ENCODE data around the gene MND1.
A peak's percentile ranks its signal among the peaks of the same experiment; 100 is the strongest.
"Not testable (repeated sequence)": the region's sequence is repeated elsewhere in the genome, so short reads cannot be mapped to it uniquely, and the experiment has no call there.

The MND1 gene

GRCh38 chr4:153440475-153440874, 96.0 kb downstream of the MND1 start:
- no peak for DNase-seq (ENCODE audit: low spot score)

- DNase-seq (ENCODE audit: low spot score): peak; percentile 33
Measured at GRCh38 chr4:153447175-153447905, 102.9 kb downstream of the MND1 start.

DNA sequence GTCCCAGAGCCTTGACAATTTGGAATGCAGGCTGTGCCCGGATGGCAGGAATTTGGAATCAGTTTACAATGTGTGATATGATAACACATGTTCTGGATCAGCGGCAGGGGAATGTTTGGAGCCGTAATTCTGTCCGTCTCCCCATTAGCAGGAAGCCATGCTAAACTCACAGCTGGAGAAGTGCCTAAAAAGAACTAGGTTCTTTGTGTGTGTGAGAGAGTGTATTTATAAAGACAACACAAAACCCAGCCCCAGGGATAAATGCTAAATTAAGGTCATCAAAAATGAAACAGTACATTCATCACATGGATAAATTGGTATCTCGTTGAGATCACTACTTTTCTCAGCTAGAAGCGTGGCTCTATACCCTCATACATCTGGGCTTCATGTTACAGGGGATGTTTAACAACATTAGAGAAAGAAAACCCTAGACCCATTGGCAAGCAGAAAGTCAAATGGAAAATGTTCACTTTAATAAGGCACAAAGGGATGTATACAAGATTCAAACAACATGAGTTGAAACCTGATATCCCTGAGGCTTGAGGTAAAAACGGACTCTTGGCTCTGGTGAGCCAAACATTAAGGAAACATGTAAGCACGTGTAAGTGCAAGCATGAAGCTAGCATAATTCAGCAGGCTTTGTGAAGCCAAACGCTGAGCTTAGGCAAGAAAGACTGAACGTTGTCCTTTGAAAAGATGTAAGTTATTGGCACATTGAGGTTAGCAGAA, 103.7 kb downstream of the MND1 start:
- DNase-seq (ENCODE audit: low spot score): peak; percentile 23

GRCh38 chr4:153449338-153449737, 104.8 kb downstream of the MND1 start:
- DNase-seq (ENCODE audit: low spot score): no peak

- no peak for DNase-seq (ENCODE audit: low spot score)
Measured at GRCh38 chr4:153450544-153450917, 106.0 kb downstream of the MND1 start.

- not testable (repeated sequence) for DNase-seq (ENCODE audit: low spot score)
Measured at GRCh38 chr4:153451145-153451544, 106.7 kb downstream of the MND1 start.

GRCh38 chr4:153451911-153452657, 107.6 kb downstream of the MND1 start:
- DNase-seq (ENCODE audit: low spot score): no peak

- DNase-seq (ENCODE audit: low spot score): no peak
Measured at GRCh38 chr4:153452658-153453378, 108.3 kb downstream of the MND1 start.

GRCh38 chr4:153453402-153453801, 108.9 kb downstream of the MND1 start:
- DNase-seq (ENCODE audit: low spot score): no peak

GRCh38 chr4:153458969-153459368, 114.5 kb downstream of the MND1 start:
- no peak for DNase-seq (ENCODE audit: low spot score)

DNA sequence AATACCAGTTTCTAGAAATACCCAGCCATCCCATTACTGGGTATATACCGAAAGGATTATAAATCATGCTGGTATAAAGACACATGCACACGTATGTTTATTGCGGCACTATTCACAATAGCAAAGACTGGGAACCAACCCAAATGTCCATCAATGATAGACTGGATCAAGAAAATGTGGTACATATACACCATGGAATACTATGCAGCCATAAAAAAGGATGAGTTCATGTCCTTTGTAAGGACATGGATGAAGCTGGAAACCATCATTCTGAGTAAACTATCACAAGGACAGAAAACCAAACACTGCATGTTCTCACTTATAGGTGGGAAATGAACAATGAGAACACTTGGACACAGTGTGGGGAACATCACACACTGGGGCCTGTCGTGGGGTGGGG, 117.1 kb downstream of the MND1 start:
- DNase-seq (ENCODE audit: low spot score): not testable (repeated sequence)

- peak; percentile 20 for DNase-seq (ENCODE audit: low spot score)
Measured at GRCh38 chr4:153464068-153464467, 119.6 kb downstream of the MND1 start.

Measured in AG08396 (cell line).